Measurements from ENCODE around the gene IL1F10. TPM values are rescaled to one million over a fixed set of nuclear protein-coding genes. Genes with fewer than 3 reads are reported as not detected.

The IL1F10 gene
- polyA plus RNA-seq, 1 donor: not detected

- Histone ChIP-seq H3K27me3 (ENCODE audit: control insufficient read depth, insufficient read depth, low read length) (no peaks in the 10 kb centered on the region), H3K4me3 (ENCODE audit: low read length) (no peak overlapping the region), H3K36me3 (ENCODE audit: control insufficient read depth, insufficient read depth, low read length) (no peaks in the 10 kb centered on the region), H3K27ac (ENCODE audit: low read length) (peak overlapping the region; percentile 83), H3K4me1 (ENCODE audit: control insufficient read depth, insufficient read depth, low read length) (peaks cover 22% of the 10 kb centered on the region), H3K9me3 (ENCODE audit: control insufficient read depth, low read depth, low read length) (no peaks in the 10 kb centered on the region)
- DNase-seq: no peak
- 33% methylated on average over 2 of the region's 5 CpGs for WGBS (ENCODE audit: insufficient coverage, low lambda C conversion rate)
These were observed 1.1 kb downstream of the IL1F10 start for GRCh38 chr2:113068706-113069485.

- Histone ChIP-seq H3K27ac (ENCODE audit: low read length) (no peak overlapping the region), H3K27me3 (ENCODE audit: control insufficient read depth, insufficient read depth, low read length) (no peaks in the 10 kb centered on the region), H3K36me3 (ENCODE audit: control insufficient read depth, insufficient read depth, low read length) (no peaks in the 10 kb centered on the region), H3K9me3 (ENCODE audit: control insufficient read depth, low read depth, low read length) (no peaks in the 10 kb centered on the region), H3K4me3 (ENCODE audit: low read length) (no peak overlapping the region), H3K4me1 (ENCODE audit: control insufficient read depth, insufficient read depth, low read length) (peaks cover 25% of the 10 kb centered on the region)
- DNase-seq: no peak
- WGBS (ENCODE audit: insufficient coverage, low lambda C conversion rate): 100% methylated on average over 1 of the region's 4 CpGs
These were observed 2.2 kb downstream of the IL1F10 start for GRCh38 chr2:113069676-113070605.

GRCh38 chr2:113070606-113070975 is 2.8 kb downstream of the IL1F10 start:
- H3K36me3 ChIP-seq (ENCODE audit: control insufficient read depth, insufficient read depth, low read length): no peaks in the 10 kb centered on the region
- no peak for DNase-seq
- no peaks in the 10 kb centered on the region for H3K9me3 ChIP-seq (ENCODE audit: control insufficient read depth, low read depth, low read length)
- peaks cover 30% of the 10 kb centered on the region for H3K4me1 ChIP-seq (ENCODE audit: control insufficient read depth, insufficient read depth, low read length)
- WGBS (ENCODE audit: insufficient coverage, low lambda C conversion rate): no CpG with 5 or more reads among the region's 1 CpG
- H3K27ac ChIP-seq (ENCODE audit: low read length): no peak overlapping the region
- no peaks in the 10 kb centered on the region for H3K27me3 ChIP-seq (ENCODE audit: control insufficient read depth, insufficient read depth, low read length)
- H3K4me3 ChIP-seq (ENCODE audit: low read length): no peak overlapping the region

- Histone ChIP-seq H3K4me1 (ENCODE audit: control insufficient read depth, insufficient read depth, low read length) (peaks cover 38% of the 10 kb centered on the region), H3K36me3 (ENCODE audit: control insufficient read depth, insufficient read depth, low read length) (no peaks in the 10 kb centered on the region), H3K27me3 (ENCODE audit: control insufficient read depth, insufficient read depth, low read length) (no peaks in the 10 kb centered on the region), H3K27ac (ENCODE audit: low read length) (no peak overlapping the region), H3K9me3 (ENCODE audit: control insufficient read depth, low read depth, low read length) (no peaks in the 10 kb centered on the region), H3K4me3 (ENCODE audit: low read length) (no peak overlapping the region)
- WGBS (ENCODE audit: insufficient coverage, low lambda C conversion rate): no CpG with 5 or more reads among the region's 4 CpGs
- no peak for DNase-seq
These were observed 4.8 kb downstream of the IL1F10 start for GRCh38 chr2:113072584-113072983.

- Histone ChIP-seq H3K4me1 (ENCODE audit: control insufficient read depth, insufficient read depth, low read length) (peaks cover 34% of the 10 kb centered on the region), H3K36me3 (ENCODE audit: control insufficient read depth, insufficient read depth, low read length) (no peaks in the 10 kb centered on the region), H3K27me3 (ENCODE audit: control insufficient read depth, insufficient read depth, low read length) (no peaks in the 10 kb centered on the region), H3K9me3 (ENCODE audit: control insufficient read depth, low read depth, low read length) (no peaks in the 10 kb centered on the region), H3K4me3 (ENCODE audit: low read length) (no peak overlapping the region), H3K27ac (ENCODE audit: low read length) (no peak overlapping the region)
- DNase-seq: no peak
- no CpG with 5 or more reads among the region's 3 CpGs for WGBS (ENCODE audit: insufficient coverage, low lambda C conversion rate)
These were observed 5.6 kb downstream of the IL1F10 start for GRCh38 chr2:113073325-113073834.

- Histone ChIP-seq H3K4me3 (ENCODE audit: low read length) (no peak overlapping the region), H3K27ac (ENCODE audit: low read length) (no peak overlapping the region), H3K4me1 (ENCODE audit: control insufficient read depth, insufficient read depth, low read length) (peaks cover 18% of the 10 kb centered on the region), H3K27me3 (ENCODE audit: control insufficient read depth, insufficient read depth, low read length) (no peaks in the 10 kb centered on the region), H3K9me3 (ENCODE audit: control insufficient read depth, low read depth, low read length) (no peaks in the 10 kb centered on the region), H3K36me3 (ENCODE audit: control insufficient read depth, insufficient read depth, low read length) (no peaks in the 10 kb centered on the region)
- WGBS (ENCODE audit: insufficient coverage, low lambda C conversion rate): no CpG with 5 or more reads among the region's 5 CpGs
- DNase-seq: no peak
These were observed 7.3 kb downstream of the IL1F10 start for GRCh38 chr2:113075030-113075429.

- Histone ChIP-seq H3K9me3 (ENCODE audit: control insufficient read depth, low read depth, low read length) (no peaks in the 10 kb centered on the region), H3K27me3 (ENCODE audit: control insufficient read depth, insufficient read depth, low read length) (no peaks in the 10 kb centered on the region), H3K4me1 (ENCODE audit: control insufficient read depth, insufficient read depth, low read length) (peaks cover 18% of the 10 kb centered on the region), H3K36me3 (ENCODE audit: control insufficient read depth, insufficient read depth, low read length) (no peaks in the 10 kb centered on the region), H3K4me3 (ENCODE audit: low read length) (no peak overlapping the region), H3K27ac (ENCODE audit: low read length) (peak overlapping the region; percentile 11)
- peak in 1 of 2 donors; percentile 42 for DNase-seq
- WGBS (ENCODE audit: insufficient coverage, low lambda C conversion rate): no CpG with 5 or more reads among the region's 3 CpGs
These were observed 7.8 kb downstream of the IL1F10 start for GRCh38 chr2:113075600-113075999.

- Histone ChIP-seq H3K27ac (ENCODE audit: low read length) (peak overlapping the region; percentile 46), H3K4me3 (ENCODE audit: low read length) (no peak overlapping the region), H3K36me3 (ENCODE audit: control insufficient read depth, insufficient read depth, low read length) (no peaks in the 10 kb centered on the region), H3K27me3 (ENCODE audit: control insufficient read depth, insufficient read depth, low read length) (no peaks in the 10 kb centered on the region), H3K9me3 (ENCODE audit: control insufficient read depth, low read depth, low read length) (no peaks in the 10 kb centered on the region), H3K4me1 (ENCODE audit: control insufficient read depth, insufficient read depth, low read length) (peaks cover 18% of the 10 kb centered on the region)
- DNase-seq: peak; percentile 72 to 78
- no CpG with 5 or more reads among the region's 3 CpGs for WGBS (ENCODE audit: insufficient coverage, low lambda C conversion rate)
These were observed 9.3 kb downstream of the IL1F10 start for GRCh38 chr2:113076954-113077669.

GRCh38 chr2:113077921-113078320 is 10.2 kb downstream of the IL1F10 start:
- Histone ChIP-seq H3K27me3 (ENCODE audit: control insufficient read depth, insufficient read depth, low read length) (no peaks in the 10 kb centered on the region), H3K4me1 (ENCODE audit: control insufficient read depth, insufficient read depth, low read length) (peaks cover 18% of the 10 kb centered on the region), H3K9me3 (ENCODE audit: control insufficient read depth, low read depth, low read length) (no peaks in the 10 kb centered on the region), H3K27ac (ENCODE audit: low read length) (no peak overlapping the region), H3K36me3 (ENCODE audit: control insufficient read depth, insufficient read depth, low read length) (no peaks in the 10 kb centered on the region), H3K4me3 (ENCODE audit: low read length) (no peak overlapping the region)
- DNase-seq: no peak
- WGBS (ENCODE audit: insufficient coverage, low lambda C conversion rate): no CpG with 5 or more reads among the region's 1 CpG

- H3K4me1 ChIP-seq (ENCODE audit: control insufficient read depth, insufficient read depth, low read length): peaks cover 18% of the 10 kb centered on the region
- H3K27me3 ChIP-seq (ENCODE audit: control insufficient read depth, insufficient read depth, low read length): no peaks in the 10 kb centered on the region
- DNase-seq: no peak
- H3K9me3 ChIP-seq (ENCODE audit: control insufficient read depth, low read depth, low read length): no peaks in the 10 kb centered on the region
- H3K36me3 ChIP-seq (ENCODE audit: control insufficient read depth, insufficient read depth, low read length): no peaks in the 10 kb centered on the region
- WGBS (ENCODE audit: insufficient coverage, low lambda C conversion rate): 67% methylated on average over 1 of the region's 6 CpGs
- H3K27ac ChIP-seq (ENCODE audit: low read length): no peak overlapping the region
- H3K4me3 ChIP-seq (ENCODE audit: low read length): no peak overlapping the region
These were observed 10.6 kb downstream of the IL1F10 start for GRCh38 chr2:113078350-113078839.
